ENCODE results near the gene KANSL3. TPM values are rescaled to one million over a fixed set of nuclear protein-coding genes. Genes with fewer than 3 reads are reported as not detected.

Gene KANSL3
- total and polyA plus RNA-seq, 2 experiments from 2014 or later, result 8.9 to 31.4 TPM

DNA sequence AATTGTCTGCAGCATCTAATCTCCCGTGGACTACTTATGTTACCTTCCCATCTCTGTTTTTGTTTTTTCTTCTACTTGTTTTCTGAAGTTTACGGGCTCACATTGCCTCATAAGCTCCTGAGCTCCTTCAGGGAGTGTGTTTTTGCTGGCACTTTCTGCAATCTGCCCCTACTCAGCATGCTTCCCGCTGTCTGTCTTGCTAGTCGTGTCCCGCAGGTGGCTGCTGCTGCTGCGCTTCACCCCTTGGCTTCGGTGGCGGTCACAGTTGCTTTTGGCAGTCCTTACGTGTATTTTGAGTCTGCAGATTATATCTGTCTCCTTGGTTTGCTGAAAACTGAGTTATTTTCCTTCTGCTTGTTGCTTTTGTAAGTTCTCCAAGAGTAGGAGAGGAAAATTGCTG, 41.7 kb upstream of the KANSL3 start:
- Histone ChIP-seq H3K4me1 (ENCODE audit: insufficient read depth) (no peaks in the 10 kb centered on the region), H3F3A (replicated peaks; ENCODE audit: low read depth) (no peaks in the 10 kb centered on the region), H3K79me2 (replicated peaks; ENCODE audit: insufficient read depth) (no peaks in the 10 kb centered on the region), H3K27ac (ENCODE audit: low read depth) (no peak overlapping the region), H3K27me3 (ENCODE audit: insufficient read depth) (no peaks in the 10 kb centered on the region), H2AFZ (peak overlapping the region; percentile 83), H4K20me1 (replicated peaks; ENCODE audit: insufficient read depth) (no peaks in the 10 kb centered on the region), H3K36me3 (ENCODE audit: insufficient read depth) (no peaks in the 10 kb centered on the region), H3K9me2 (ENCODE audit: insufficient read depth) (no peaks in the 10 kb centered on the region), H3K4me2 (no peak overlapping the region), H3K4me3 (no peak overlapping the region)
- peak; percentile 70 for ATAC-seq
- peaks cover 4% of the 10 kb centered on the region for H3K27me3 Mint-ChIP-seq (ENCODE audit: insufficient read depth, low read depth, poor library complexity)
- no peaks in the 10 kb centered on the region for H3K36me3 Mint-ChIP-seq (ENCODE audit: low read depth)
- no peaks in the 10 kb centered on the region for H3K9me3 Mint-ChIP-seq
- no peak overlapping the region for H3K4me3 Mint-ChIP-seq
- peak; percentile 34 for DNase-seq (ENCODE audit: low spot score)
- peaks cover 11% of the 10 kb centered on the region for H3K4me1 Mint-ChIP-seq
- TF ChIP-seq STAT1 (IDR thresholded peaks at IDR 0.05; ENCODE audit: unreplicated experiment), result no peak
- TF ChIP-seq, protein P1, sequence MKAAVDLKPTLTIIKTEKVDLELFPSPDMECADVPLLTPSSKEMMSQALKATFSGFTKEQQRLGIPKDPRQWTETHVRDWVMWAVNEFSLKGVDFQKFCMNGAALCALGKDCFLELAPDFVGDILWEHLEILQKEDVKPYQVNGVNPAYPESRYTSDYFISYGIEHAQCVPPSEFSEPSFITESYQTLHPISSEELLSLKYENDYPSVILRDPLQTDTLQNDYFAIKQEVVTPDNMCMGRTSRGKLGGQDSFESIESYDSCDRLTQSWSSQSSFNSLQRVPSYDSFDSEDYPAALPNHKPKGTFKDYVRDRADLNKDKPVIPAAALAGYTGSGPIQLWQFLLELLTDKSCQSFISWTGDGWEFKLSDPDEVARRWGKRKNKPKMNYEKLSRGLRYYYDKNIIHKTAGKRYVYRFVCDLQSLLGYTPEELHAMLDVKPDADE (IDR thresholded peaks at IDR 0.05), result no peak
- TF ChIP-seq NANOG (IDR thresholded peaks at IDR 0.05; ENCODE audit: borderline replicate concordance), result no peak
- no peak for TF ChIP-seq ZNF114 (CRISPR knock-in tag; IDR thresholded peaks at IDR 0.05)
- TF ChIP-seq ZNF331 (CRISPR knock-in tag; IDR thresholded peaks at IDR 0.05; ENCODE audit: low read depth), result no peak
- no peak overlapping the region for H3K27ac Mint-ChIP-seq

DNA sequence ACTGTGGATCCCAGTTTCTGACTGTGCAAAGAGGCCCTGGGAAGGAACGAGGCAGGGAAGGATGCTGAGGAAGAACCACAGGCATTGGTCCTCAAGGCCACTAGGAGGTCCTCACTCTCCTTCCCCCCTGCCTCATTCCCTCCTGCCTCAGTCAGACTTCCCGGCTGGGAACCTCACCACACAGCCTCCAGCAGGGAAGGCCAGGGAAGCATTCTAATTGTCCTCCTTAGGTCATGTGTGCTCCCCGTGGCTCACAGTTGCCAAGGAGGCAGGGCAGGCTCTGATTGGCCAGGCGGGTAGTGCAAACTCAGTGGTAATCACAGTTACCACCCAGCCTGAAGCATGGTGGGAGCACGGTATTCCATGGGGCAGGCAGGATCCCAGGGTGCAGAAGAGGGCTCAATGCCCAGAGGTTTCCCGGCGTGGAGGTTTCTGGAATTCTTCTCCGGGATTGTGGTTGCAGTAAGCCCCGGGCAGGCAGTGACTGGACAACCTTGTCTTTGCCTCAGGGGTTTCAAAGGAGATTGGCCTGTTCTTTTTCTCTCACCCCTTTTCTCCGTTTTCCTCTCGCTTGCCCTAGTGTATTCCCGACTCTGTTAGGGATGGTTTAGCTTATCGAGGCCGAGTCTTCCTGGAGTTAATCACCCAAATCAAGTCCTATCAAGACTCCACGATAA, 31.6 kb upstream of the KANSL3 start:
- Histone ChIP-seq H3K27me3 (ENCODE audit: insufficient read depth) (no peaks in the 10 kb centered on the region), H4K20me1 (replicated peaks; ENCODE audit: insufficient read depth) (no peaks in the 10 kb centered on the region), H3K9me2 (ENCODE audit: insufficient read depth) (no peaks in the 10 kb centered on the region), H3K4me3 (no peak overlapping the region), H3K79me2 (replicated peaks; ENCODE audit: insufficient read depth) (no peaks in the 10 kb centered on the region), H3F3A (replicated peaks; ENCODE audit: low read depth) (no peaks in the 10 kb centered on the region), H3K27ac (ENCODE audit: low read depth) (no peak overlapping the region), H3K4me1 (ENCODE audit: insufficient read depth) (no peaks in the 10 kb centered on the region), H2AFZ (0 out of 2 replicates have a peak overlapping the region, but pooled peaks have one; percentile 7), H3K4me2 (no peak overlapping the region), H3K36me3 (ENCODE audit: insufficient read depth) (no peaks in the 10 kb centered on the region)
- peak; percentile 23; the same call in 1 of the 3 replicates for ATAC-seq
- Mint-ChIP-seq H3K4me1 (peaks cover 5% of the 10 kb centered on the region; the same call in 1 of the 3 replicates), H3K27me3 (ENCODE audit: insufficient read depth, low read depth, poor library complexity) (peaks cover 17% of the 10 kb centered on the region), H3K36me3 (ENCODE audit: low read depth) (no peaks in the 10 kb centered on the region; the same call in 2 of the 3 replicates), H3K27ac (no peak overlapping the region), H3K9me3 (peaks cover 4% of the 10 kb centered on the region; the same call in 2 of the 3 replicates), H3K4me3 (no peak overlapping the region)
- DNase-seq (ENCODE audit: low spot score), result no peak
- TF ChIP-seq, protein P2, sequence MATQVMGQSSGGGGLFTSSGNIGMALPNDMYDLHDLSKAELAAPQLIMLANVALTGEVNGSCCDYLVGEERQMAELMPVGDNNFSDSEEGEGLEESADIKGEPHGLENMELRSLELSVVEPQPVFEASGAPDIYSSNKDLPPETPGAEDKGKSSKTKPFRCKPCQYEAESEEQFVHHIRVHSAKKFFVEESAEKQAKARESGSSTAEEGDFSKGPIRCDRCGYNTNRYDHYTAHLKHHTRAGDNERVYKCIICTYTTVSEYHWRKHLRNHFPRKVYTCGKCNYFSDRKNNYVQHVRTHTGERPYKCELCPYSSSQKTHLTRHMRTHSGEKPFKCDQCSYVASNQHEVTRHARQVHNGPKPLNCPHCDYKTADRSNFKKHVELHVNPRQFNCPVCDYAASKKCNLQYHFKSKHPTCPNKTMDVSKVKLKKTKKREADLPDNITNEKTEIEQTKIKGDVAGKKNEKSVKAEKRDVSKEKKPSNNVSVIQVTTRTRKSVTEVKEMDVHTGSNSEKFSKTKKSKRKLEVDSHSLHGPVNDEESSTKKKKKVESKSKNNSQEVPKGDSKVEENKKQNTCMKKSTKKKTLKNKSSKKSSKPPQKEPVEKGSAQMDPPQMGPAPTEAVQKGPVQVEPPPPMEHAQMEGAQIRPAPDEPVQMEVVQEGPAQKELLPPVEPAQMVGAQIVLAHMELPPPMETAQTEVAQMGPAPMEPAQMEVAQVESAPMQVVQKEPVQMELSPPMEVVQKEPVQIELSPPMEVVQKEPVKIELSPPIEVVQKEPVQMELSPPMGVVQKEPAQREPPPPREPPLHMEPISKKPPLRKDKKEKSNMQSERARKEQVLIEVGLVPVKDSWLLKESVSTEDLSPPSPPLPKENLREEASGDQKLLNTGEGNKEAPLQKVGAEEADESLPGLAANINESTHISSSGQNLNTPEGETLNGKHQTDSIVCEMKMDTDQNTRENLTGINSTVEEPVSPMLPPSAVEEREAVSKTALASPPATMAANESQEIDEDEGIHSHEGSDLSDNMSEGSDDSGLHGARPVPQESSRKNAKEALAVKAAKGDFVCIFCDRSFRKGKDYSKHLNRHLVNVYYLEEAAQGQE (IDR thresholded peaks at IDR 0.05; ENCODE audit: unreplicated experiment), result no peak
- no peak for TF ChIP-seq NANOG (IDR thresholded peaks at IDR 0.05; ENCODE audit: borderline replicate concordance)
- no peak for TF ChIP-seq STAT1 (IDR thresholded peaks at IDR 0.05; ENCODE audit: unreplicated experiment)
- no peak for TF ChIP-seq EZH2phosphoT487 (IDR thresholded peaks at IDR 0.05; ENCODE audit: unreplicated experiment)
- no peak for TF ChIP-seq ZNF114 (CRISPR knock-in tag; IDR thresholded peaks at IDR 0.05)
- TF ChIP-seq, protein P3, sequence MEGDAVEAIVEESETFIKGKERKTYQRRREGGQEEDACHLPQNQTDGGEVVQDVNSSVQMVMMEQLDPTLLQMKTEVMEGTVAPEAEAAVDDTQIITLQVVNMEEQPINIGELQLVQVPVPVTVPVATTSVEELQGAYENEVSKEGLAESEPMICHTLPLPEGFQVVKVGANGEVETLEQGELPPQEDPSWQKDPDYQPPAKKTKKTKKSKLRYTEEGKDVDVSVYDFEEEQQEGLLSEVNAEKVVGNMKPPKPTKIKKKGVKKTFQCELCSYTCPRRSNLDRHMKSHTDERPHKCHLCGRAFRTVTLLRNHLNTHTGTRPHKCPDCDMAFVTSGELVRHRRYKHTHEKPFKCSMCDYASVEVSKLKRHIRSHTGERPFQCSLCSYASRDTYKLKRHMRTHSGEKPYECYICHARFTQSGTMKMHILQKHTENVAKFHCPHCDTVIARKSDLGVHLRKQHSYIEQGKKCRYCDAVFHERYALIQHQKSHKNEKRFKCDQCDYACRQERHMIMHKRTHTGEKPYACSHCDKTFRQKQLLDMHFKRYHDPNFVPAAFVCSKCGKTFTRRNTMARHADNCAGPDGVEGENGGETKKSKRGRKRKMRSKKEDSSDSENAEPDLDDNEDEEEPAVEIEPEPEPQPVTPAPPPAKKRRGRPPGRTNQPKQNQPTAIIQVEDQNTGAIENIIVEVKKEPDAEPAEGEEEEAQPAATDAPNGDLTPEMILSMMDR (conservative IDR thresholded peaks at IDR 0.05; ENCODE audit: low read depth in 2 of 2), result no peak
- TF ChIP-seq ZNF331 (CRISPR knock-in tag; IDR thresholded peaks at IDR 0.05; ENCODE audit: low read depth), result no peak
- no peak for TF ChIP-seq POLR2AphosphoS5 (IDR thresholded peaks at IDR 0.05; ENCODE audit: low read depth)
- no peak for TF ChIP-seq EZH2 (IDR thresholded peaks at IDR 0.05; ENCODE audit: low read depth, unreplicated experiment)
- no peak for TF ChIP-seq JUNB (IDR thresholded peaks at IDR 0.05; ENCODE audit: unreplicated experiment)
- TF ChIP-seq CREB1 (CRISPR knock-in tag; IDR thresholded peaks at IDR 0.05; ENCODE audit: low read depth), result no peak
- TF ChIP-seq, protein P1 (IDR thresholded peaks at IDR 0.05), result no peak
